ENCODE data around the gene EIF5. TPM values are rescaled to one million over a fixed set of nuclear protein-coding genes. Genes with fewer than 3 reads are reported as not detected.

EIF5 gene
- total RNA-seq, 6 donors from 2014 or later = 103 to 265 (median 176) TPM

DNA sequence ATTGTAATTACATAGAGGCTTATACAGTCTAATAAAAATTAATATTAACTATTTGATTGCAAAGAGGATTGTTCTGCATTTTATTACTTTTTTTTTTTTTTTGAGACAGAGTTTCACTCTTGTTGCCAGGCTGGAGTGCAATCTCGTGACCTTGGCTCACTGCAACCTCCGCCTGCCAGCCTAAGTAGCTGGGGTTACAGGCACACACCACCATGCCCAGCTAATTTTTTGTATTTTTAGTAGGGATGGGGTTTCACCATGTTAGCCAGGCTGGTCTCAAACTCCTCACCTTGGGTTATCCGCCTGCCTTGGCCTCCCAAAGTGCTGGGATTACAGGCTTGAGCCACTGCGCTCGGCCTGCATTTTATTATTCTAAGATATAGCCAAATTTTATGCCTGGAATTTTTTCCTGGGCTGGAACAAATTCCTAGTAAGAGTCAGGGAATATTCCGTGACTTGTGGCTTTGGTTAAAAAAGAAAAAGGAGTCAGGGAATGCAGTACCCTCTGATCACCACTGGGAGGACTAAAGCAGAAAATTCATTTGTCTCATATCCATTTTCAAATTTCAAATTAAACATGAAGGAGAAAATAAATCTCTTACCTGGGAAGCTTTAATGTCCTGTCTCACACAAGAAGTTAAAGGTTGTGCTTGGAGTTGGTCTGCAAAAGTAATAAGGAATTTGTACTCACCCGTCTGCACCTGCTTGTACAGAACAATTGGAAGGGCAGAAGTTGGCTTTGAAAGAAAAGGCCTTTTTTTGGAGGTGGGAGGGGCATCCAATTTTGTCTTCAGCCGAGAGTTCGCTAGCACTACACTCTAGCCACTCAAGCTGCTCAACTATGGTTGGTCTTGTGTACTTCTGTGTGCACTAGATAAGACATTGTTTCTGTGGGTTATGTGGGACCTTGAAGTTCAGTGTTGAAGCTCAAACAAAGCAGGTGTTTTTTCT lies 59.9 kb downstream of the EIF5 start:
- WGBS, 2 donors = 41 to 52% methylated on average over 9 of the region's 9 CpGs
- no peaks in the 10 kb centered on the region for H3K36me3 ChIP-seq
- no peaks in the 10 kb centered on the region for H3K9me3 ChIP-seq
- TF ChIP-seq, protein P1, sequence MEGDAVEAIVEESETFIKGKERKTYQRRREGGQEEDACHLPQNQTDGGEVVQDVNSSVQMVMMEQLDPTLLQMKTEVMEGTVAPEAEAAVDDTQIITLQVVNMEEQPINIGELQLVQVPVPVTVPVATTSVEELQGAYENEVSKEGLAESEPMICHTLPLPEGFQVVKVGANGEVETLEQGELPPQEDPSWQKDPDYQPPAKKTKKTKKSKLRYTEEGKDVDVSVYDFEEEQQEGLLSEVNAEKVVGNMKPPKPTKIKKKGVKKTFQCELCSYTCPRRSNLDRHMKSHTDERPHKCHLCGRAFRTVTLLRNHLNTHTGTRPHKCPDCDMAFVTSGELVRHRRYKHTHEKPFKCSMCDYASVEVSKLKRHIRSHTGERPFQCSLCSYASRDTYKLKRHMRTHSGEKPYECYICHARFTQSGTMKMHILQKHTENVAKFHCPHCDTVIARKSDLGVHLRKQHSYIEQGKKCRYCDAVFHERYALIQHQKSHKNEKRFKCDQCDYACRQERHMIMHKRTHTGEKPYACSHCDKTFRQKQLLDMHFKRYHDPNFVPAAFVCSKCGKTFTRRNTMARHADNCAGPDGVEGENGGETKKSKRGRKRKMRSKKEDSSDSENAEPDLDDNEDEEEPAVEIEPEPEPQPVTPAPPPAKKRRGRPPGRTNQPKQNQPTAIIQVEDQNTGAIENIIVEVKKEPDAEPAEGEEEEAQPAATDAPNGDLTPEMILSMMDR (IDR thresholded peaks at IDR 0.05) = peak; percentile 62 to 96 (median 81)
- no peak for TF ChIP-seq POLR2AphosphoS5 (IDR thresholded peaks at IDR 0.05)
- H3K4me1 ChIP-seq = peaks cover 64 to 89% (median 83%) of the 10 kb centered on the region in 4 donors
- ATAC-seq (ENCODE audit: low FRiP score in 2 of 2) = peak; percentile 73 to 79
- peak overlapping the region in 3 of 4 donors; percentile 49 to 69 (median 57) for H3K27ac ChIP-seq
- no peaks in the 10 kb centered on the region for H3K27me3 ChIP-seq
- no peak overlapping the region for H3K4me3 ChIP-seq
- peak in 1 of 2 donors; percentile 57 for DNase-seq

Small RNA genes lying within 50 kb of the gene (small RNA-seq; reads per million reads assigned to genes)
- gene SNORA28 = 12.4 to 97.3 (median 12.7) reads per million in 4 donors

Other genes starting within 250 kb of the EIF5 start
- 1 to 10 TPM in 5 of 6 donors, under 1 TPM in 1; 0.30 to 7.6 (median 2.9) TPM for gene EXOC3L4, start 239.5 kb upstream of the EIF5 start, total RNA-seq
- 100 to 1,000 TPM in 4 of 6 donors, 10 to 100 TPM in 2; 51.2 to 542 (median 229) TPM for gene TNFAIP2, start 210.8 kb upstream of the EIF5 start, total RNA-seq
- 100 to 1,000 TPM in 5 of 6 donors, 10 to 100 TPM in 1; 84.5 to 190 (median 132) TPM for gene MARK3, start 51.2 kb downstream of the EIF5 start, total RNA-seq
- 100 to 1,000 TPM; 168 to 303 (median 231) TPM for gene CKB, start 188.6 kb downstream of the EIF5 start, total RNA-seq
- 10 to 100 TPM in 5 of 6 donors, 1 to 10 TPM in 1; 6.7 to 25.1 (median 15.0) TPM for gene TRMT61A, start 195.0 kb downstream of the EIF5 start, total RNA-seq
- 10 to 100 TPM; 12.6 to 36.9 (median 27.1) TPM for gene BAG5, start 228.4 kb downstream of the EIF5 start, total RNA-seq
- 10 to 100 TPM; 12.6 to 38.3 (median 28.6) TPM for gene COA8, start 228.7 kb downstream of the EIF5 start, total RNA-seq